ENCODE data around the gene KLHL14. TPM values are rescaled to one million over a fixed set of nuclear protein-coding genes. Genes with fewer than 3 reads are reported as not detected.
"Not testable (repeated sequence)": the region's sequence is repeated elsewhere in the genome, so short reads cannot be mapped to it uniquely, and the experiment has no call there.

KLHL14 gene
- total RNA-seq, 1 experiment from 2014 or later = not detected

DNA sequence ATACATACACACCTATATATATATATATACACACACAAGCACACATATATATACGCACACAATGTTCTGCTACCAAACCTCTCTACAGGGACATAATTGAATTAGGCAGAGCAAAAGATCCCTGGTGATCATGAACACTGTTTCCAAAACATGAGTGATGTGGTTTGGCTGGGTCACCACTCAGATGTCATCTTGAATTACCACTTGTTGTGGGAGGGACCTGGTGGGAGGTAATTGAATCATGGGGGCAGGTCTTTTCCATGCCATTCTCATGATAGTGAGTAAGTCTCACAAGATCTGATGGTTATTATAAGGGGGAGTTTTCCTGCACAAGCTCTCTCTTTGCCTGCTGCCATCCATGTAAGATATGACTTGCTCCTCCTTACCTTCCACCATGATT is 135.2 kb downstream of the KLHL14 start:
- not testable (repeated sequence) for DNase-seq (ENCODE audit: low spot score)

DNA sequence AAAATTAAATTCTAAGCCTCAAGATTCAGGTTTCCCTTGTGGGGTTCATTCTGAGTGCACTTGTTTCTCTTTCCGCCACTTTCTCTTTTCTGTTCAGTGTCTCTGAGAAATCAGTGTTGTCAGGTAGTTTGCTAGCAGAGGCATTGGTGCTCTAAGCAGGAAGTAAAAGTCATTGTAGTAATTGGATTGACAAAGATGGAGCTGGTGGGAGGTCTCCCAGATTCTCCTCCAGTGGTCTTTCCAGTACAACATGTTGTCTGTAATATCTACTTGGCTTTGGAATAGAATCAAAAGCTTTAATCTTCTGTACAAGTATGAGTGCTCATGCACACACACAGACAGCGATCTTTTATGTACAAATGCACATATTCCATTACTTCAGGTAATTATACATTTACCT is 135.6 kb downstream of the KLHL14 start:
- DNase-seq (ENCODE audit: low spot score) = no peak

DNA sequence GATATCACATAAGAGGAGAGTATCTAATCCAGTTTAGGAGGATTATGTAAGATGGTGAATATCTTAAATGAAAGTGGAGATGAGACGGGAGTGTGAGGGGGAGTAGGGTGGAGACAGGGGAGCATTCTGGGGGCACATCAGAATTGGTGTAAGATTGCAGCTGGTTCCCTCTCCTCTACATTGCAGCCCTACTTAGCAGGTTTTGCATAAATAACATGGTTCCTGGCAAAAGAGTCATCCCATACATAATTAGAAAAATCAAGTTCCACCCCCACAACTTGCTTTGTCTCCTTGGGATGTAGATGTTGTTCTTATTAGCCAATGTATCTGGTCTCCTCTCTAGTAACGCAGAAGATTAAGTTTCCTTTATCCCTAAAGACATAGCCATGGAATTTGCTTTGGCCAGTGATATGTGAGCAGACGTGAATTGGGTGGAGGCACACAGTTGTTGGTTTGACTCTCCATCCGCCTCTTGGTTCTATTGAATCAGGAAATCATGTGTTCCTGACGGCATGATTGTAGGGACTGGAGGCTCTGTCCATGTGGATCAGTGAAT is 137.9 kb downstream of the KLHL14 start:
- DNase-seq (ENCODE audit: low spot score) = no peak

DNA sequence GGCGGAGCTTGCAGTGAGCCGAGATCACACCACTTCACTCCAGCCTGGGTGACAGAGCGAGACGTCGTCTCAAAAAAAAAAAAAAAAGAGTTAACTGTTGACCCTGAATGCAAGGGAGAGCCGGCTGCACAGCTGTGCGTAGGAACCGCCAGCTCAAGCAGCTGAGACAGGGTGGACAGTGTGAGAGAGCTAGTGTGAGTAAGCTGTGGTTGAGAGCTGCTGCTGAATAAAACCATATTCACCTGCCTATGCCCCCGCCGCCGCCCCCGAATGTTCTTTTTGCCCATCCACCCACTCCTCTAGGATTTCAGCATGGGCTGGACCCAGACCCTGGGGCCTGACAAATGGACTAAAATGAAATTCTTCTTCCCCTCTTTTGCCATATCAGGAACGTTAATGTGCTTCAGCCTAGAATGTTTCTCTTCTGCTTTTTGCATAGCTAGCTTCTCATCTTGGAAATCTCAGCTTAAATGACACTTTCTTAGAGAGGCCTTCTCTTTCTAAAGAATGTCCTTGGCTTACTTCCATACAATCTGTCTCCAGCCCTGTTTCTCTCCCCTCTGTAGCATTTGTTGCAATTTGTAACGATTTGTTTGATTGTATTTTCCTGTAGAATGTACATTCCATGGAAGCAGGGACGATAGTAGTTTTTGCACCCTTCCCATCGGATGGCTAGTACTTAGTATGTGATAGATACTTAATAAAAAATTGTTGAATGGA is 142.7 kb downstream of the KLHL14 start:
- DNase-seq (ENCODE audit: low spot score) = no peak

DNA sequence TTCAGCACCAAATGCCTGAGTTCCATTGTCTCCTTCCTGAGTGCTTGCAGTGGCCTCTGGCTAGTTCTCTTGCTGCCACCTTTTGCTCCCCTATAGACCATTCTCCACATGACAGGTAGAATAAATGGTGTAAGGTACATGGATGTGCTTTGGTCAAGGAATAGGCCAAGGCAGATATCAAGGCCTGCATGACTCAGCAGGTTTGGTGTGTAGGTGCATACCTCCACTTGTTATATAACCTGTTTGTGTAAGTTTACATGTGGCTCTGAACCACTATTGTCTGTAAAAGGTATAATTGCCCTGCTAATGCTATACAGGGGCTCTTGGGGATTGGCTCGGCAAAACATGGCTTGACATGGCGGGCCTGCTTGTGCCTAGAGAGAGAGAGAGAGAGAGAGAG is 143.5 kb downstream of the KLHL14 start:
- DNase-seq (ENCODE audit: low spot score) = no peak

DNA sequence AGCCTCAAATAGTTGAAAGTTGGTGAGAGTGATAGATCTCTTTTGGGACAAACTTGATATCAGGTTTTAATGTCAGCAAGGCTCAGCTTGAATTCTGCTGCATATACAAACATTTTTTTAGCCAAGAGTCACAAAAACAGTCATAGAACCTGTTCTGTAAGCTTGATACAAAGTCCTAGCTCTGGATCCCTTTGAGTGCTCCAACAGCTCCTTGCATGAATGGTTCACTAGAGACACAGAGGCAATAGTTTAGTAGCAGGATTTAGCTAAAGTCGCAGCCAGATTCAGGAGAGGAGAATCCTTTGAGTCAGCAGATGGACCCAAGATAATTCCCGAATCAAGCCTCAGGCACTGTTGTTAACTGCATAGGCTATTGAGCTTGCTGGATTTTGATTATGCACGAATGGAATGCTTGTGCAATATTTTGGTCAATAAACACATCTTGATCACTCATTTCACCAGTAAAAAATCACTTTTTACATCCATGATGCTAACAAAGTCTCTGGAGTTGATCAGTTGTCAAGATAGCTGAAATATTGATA is 148.6 kb downstream of the KLHL14 start:
- DNase-seq (ENCODE audit: low spot score) = no peak

DNA sequence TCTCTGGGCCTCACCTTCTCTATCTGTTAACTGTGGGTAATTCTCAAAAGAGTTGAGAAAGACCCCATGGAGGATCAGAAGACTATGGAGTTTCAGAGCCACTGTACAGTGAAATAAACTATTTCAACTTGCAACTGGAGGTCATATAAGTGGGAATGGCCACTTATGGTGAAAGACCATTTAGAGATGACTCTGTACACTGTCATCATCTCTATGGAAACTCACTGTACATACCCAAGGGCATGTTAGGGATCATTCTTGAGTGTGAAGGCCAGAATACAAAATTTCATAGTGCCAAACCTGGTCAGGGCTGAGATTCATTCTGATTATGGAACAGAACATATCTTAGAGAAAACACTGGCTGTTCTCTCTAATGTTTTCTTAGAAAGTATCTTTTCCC is 149.3 kb downstream of the KLHL14 start:
- DNase-seq (ENCODE audit: low spot score) = no peak

Small RNAs within 50 kb of the gene (small RNA-seq; reads per million reads assigned to genes)
- not detected for gene AC012123.2

All from HT-29 (cell line).